Stimulated activated CD4-positive, alpha-beta T cell treated with anti-CD3 and anti-CD28 coated beads, Interleukin-2, amount 100 ng/mL, for 4 hours (primary cell): ENCODE measurements around the gene NGEF.

Experiments
- DNase-seq: peaks from one replicate; pipeline ENCODE4 v3.0.0-alpha.2; 2020; ENCODE audit warnings: low read depth

The NGEF gene

DNA sequence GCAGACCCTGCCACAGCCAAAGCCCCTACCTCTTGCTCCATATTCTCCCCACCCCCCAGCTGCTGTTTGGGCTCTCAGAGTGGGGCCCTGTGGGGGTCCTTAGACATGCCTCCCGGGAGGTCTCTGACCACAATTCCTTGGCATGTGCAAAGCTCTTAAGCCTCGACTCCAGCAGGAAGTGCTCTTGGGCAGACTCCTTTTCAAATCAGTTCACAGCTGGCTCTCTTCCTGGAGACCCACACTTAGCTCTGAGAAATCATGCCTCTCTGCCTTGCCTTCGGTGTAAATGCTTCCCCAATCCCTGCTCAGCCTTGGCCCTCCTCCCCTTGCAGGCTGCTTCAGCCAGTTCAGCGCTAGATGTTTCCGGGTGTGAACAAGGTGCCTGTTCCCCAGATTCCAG, 46.9 kb downstream of the NGEF start:
- DNase-seq: no peak

DNA sequence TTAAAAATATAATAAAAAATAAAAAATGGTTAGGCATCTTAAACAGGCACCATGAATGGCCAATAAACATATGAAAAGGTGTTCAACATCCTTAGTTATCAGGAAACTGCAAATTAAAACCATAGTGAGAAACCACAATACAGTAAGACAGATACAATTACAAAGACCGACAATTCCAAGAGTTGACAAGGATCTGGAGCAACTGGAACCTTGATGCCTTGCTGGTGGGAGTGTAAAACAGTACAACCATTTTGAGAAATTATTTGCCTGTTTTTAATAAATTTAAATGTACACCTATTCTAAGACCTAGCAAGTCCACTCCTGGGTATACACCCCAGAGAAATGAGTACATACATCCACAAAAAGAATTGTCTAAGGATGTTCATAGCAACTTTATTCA, 49.1 kb downstream of the NGEF start:
- DNase-seq: no peak

DNA sequence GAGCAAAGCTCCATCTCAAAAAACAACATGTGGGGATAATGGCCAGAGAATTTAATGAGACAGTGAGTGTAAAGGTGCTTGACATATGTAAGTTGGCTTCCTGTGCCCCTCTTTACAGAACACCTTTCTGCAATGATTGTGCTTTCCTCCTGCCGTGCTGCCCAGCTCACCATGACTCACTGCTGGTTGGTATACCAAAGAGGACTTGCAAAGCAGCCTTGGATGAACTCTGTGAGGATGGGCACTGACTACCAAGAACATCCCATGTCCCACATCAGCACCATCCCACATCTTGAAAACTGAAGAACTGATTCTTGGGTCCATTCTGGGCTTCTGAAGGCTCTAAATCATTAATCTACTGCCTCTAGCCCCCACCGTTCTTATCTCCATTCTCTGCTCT, 52.2 kb downstream of the NGEF start:
- DNase-seq: no peak

DNA sequence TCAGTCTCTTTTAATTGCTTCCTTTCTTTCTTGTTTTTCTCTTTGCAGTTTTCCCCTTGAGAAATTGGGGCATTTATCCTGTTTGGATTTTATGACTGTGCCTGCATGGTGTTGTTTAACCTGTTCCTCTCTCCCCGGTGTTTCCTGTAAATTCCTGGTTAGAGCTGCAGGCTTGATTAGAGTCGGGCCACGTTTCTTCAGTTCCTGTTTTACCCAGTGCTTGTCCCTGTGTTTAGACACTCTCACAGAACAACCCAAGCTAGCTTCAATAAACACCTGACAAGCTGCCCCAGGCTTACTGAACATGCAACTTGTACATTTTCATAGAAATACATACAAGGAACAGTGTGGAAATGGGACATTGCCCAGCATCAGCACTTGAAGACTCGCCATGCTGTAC, 53.9 kb downstream of the NGEF start:
- DNase-seq: no peak

DNA sequence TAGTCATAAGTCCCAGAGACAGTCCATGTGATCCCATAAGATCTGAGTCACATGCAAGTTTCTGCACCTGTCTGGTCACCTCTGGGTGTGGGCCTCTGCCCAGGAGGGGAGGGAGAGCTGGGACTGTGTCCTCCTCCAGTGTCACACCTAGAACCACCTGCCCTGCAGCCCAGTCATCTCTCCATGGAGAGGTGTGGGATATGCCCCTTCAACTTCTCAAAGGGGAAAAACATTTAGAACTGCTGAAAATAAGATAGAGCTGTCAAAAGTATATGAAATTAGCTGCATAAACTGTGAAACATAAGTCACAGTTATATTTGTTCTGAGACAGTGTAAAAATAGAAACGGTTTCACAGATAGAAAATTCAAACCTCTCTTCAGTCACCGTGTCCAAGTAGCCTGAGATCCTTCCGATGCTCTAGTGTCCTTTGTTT, 55.4 kb downstream of the NGEF start:
- DNase-seq: no peak

DNA sequence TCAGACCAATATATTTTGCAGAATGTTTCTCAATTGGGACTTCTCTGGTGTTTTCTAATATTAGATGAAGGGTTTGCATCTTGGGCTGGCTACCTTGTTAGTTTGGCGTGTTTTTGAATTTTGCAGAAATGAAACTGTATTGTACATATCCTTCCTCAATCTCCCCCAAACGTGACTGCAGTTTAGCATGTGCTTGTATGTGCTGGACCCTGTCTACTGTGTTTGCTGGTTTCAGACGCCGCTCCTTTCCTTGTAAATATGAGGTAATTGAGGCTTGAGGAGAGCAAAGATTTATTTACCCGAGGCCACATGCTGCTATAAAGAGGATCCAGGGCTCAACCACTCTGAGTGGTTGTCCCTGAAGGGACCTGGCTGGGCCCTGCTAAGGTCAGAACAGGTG, 57.2 kb downstream of the NGEF start:
- DNase-seq: no peak

DNA sequence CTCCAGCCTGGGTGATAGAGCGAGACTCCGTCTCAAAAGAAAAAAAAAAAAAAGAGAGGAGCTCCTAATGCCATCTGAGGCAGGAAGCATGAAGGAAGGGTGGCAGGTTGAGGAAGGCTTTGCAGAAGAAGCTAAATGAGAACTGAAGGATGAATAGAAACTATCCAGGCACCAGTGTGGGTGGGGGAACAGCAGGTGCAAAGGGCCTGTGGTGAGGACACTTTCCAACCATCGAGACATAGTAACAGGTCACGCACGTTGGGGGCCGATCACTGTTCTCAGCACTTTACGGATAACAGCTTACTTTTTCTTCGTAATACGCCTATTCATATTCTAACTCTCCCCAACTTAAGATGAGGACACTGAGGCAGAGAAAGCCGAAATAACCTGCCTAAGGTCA, 58.4 kb downstream of the NGEF start:
- no peak for DNase-seq

DNA sequence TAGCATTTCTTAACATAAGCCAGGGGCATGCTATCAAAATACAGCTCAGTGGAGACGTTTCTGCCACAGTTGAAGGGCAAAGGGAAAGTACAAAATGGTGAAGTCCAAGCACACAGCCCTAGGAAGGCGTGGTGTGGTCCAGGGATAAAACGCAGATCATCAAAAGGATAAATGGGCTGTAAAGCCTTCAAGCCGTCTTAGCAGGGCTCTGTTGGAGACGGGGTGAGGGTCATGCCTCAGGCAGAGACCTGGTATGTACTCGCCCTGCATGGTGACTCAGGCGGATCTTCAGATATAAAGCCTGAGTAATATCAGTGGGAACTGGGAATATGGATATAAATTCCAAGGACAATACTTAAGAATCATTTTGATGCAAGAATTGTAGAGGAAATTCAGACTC, 61.2 kb downstream of the NGEF start:
- no peak for DNase-seq

DNA sequence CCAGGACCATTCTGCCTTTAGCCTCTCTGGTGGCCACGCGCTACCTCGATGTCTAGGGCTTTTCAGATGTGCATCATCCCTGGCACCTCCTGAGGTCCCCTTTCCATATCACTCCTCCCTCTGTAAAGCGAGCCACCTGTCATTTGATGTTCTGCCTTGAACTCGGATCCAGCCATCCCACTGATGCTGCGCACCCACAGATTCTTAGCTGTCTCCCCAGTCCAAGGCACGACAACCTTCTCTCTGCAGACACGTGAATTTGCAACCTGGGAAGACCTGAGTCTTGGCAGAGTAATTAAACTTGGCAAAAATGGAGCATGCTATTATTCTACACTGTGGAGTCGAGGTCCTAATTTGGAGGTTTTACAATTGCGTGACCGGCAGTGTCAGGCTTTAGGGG, 61.9 kb downstream of the NGEF start:
- no peak for DNase-seq

DNA sequence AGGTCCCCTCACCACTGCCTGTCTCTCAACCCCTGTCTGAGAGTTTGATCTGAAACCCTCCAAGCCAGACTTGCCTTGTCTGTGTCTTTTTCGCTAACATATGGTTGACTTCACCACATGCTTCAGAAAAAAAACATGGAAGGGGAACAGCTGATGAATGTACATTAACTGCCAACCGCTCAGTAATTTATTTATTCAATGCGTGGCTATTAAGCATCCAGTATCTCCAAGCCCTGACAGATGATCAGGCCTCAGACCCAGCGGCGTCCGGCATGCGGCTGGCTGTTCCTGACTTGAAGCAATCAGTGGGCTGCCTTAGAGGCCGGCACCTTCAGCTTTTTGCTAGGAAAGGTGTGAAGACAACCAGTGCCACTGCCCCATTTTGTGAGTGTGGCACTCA, 62.3 kb downstream of the NGEF start:
- DNase-seq: no peak

DNA sequence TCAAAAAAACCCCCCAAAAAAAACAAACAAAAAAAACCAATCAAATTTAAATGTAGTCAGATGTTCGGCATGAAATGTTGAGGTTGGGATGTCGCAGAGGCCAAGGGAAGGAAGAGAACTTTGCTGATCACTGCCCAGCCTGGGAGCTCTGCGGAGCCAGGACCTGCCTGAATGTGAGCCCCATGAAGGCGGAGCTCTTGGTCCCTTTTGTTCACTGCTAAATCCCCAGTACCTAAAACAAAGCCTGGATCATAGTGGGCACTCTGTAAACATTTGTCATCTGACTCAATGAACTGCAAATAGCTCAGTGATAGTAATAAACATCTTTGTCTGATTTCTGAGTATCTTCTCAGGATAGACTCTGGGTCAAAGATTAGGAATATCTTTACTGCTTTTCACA, 64.0 kb downstream of the NGEF start:
- DNase-seq: no peak

DNA sequence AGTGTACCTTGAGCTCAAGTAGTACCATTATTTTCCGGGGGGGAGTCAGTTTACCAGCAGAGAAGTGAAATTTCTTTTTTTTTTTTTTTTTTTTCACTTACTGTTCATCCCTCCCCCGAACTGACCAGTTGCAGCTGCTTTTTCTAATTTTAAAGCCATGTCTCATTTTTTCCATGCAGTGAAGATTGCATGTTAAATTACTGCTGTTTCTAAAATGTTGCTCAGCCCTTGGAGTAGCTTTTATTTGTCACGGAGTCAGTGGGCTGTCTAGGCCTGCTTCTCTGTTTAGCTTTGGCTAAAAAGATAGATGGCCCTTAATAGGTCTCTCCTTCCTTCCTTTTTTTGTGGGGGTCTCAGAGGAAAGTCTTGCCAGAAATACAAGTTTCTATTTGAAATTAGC, 70.2 kb downstream of the NGEF start:
- no peak for DNase-seq

DNA sequence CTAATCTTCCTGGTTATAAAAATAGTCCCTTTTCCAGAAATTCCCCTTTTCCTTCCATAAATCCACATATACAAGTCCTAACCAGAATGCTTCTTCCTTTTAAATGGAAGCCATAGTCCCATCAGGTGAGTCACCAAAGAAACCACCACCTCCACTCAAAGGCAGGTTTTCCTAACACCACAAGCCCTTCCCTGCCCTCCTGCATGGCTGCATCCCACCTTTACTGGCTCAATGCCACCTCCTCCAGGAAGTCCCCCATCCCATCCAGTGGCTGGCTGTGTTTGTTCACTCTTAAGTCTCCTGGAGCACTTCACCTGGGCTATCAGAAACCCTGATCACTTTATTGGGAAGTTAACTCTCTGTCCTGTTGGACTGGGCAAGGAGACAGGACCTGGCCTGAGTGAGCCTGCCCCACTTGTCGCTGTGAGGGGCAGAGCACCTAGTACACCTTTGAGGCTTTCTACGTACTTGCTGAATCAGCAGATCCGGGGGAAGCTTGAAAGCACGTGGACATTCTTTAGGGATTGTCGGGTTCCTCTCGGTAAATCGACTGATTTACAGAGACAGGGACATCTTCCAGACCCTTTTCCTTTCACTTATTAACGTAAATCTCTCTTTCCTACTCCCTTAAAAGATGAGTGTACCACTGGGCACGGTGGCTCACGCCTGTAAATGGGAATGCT, 71.0 kb downstream of the NGEF start:
- DNase-seq: no peak

DNA sequence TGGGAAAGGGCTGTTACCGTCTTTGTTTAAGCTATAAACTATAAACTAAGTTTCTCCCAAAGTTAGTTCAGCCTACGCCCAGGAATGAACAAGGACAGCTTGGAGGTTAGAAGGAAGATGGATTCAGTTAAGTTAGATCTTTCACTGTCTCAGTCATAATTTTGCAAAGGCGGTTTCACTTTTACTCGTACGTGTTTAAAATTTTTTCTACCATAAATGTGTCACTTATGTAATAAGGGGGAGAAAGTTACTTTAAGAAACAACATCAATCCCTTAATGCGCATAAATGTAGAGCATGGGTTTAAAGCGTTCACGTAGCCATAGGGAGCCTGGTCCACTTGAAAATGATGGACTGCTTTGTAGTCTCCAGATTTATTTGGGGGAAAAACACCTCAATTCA, 71.7 kb downstream of the NGEF start:
- no peak for DNase-seq

DNA sequence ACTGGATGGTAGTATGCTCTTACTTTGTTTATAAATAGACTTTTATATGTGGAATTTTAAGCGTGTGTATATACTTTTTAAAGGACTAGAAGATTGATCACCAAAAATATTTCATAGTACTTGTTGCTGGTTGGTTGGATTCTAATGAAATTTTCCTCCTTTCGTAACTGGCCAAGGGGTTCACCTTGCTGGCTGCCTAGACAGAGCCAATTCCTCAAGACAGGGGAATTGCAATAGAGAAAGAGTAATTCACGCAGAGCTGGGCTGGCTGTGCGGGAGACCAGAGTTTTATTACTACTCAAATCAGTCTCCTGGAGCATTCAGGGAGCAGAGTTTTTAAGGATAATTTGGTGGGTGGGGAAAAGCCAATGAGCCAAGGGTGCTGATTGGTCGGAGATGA, 72.3 kb downstream of the NGEF start:
- DNase-seq: no peak

DNA sequence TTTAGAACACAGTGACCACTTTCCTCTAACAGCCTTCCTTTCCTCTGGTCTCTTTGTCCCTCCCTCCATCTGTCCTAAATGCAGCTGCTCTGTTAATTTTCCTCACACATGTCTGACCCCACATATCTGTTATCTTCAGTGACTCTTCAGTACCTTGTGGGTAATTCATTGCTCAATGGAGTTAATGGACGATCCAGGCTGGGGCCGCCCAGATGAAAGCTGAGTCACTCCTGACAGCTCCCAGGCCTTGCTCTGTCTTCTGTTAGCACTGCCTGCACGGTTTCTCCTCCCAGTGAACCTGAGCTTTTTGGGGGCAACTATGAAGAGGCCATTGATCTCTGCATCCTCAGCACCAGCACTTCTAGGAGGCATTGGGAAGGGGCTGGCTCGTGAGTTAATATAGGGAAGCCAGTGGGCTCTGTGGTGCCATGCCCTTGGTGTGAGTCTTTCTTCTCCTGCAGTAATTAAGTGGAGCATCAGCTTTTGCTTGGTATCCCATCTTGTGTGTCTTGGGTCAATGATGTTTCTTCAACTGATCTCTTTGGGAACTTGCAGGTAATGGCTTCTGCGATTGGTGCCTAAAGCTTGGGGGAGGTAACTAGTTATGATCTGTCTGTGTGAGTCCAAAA, 75.7 kb downstream of the NGEF start:
- DNase-seq: no peak

DNA sequence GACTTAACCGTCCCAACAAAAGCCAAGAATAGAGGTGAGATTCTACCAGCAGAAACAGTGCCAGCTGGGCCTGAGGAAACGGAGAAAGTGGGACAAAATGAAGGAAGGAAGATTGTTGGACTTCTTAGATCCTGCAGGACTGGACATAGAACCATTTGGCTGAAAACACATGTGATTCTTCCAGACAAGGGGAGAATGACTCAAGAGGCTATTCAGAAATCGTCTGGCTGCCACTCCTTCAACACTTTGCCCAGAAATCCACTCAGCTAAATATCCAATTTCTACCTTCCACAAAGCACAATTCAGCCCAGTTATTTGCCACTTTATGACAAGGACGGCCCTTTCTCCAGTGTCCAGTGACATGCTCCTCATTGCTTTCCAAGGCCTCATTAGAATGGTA, 81.4 kb downstream of the NGEF start:
- no peak for DNase-seq

DNA sequence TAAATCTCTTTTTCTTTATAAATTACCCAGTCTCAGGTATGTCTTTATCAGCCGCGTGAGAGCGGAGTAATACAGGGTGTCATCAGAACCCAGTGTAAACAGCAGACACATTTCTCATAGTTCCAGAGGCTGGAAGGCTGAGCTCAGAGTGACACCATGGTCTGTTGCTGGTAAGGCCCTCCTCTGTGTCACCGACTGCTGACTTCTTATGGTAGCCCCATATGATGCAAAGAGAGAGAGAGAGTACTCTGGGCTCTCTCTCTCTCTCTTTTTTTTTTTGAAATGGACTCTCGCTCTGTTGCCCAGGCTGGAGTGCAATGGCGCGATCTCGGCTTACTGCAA, 83.0 kb downstream of the NGEF start:
- DNase-seq: no peak

DNA sequence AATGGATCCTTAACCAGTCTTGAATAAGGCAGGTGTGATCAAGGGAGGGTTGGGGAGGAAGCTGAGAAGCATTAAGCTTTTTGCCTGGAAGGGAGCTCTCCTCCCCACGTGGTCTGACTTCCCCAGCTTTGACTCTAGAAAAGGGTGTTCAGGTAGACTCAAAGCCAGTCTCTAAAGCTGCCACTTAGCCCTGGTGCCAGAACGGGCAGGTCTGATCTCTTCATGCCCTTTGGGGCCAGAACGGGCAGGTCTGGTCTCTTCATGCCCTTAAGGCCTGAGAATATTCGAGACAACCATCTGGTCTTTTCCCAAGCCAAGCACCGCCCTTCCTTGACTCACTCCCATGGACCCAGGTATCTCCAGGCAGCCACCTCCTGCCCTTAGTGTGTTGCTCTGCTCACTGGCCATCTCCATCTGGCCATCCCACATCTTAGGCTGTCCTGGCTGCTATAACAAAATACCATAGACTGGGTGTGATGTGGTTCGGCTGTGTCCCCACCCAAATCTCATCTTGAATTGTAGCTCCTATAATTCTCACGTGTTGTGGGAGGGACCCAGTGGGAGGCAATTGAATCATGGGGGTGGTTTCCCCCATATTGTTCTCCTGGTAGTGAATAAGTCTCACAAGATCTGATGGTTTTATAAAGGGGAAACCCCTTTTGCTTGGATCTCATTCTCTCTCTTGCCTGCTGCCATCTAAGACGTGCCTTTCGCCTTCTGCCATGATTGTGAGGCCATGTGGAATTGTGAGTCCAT, 83.6 kb downstream of the NGEF start:
- no peak for DNase-seq

DNA sequence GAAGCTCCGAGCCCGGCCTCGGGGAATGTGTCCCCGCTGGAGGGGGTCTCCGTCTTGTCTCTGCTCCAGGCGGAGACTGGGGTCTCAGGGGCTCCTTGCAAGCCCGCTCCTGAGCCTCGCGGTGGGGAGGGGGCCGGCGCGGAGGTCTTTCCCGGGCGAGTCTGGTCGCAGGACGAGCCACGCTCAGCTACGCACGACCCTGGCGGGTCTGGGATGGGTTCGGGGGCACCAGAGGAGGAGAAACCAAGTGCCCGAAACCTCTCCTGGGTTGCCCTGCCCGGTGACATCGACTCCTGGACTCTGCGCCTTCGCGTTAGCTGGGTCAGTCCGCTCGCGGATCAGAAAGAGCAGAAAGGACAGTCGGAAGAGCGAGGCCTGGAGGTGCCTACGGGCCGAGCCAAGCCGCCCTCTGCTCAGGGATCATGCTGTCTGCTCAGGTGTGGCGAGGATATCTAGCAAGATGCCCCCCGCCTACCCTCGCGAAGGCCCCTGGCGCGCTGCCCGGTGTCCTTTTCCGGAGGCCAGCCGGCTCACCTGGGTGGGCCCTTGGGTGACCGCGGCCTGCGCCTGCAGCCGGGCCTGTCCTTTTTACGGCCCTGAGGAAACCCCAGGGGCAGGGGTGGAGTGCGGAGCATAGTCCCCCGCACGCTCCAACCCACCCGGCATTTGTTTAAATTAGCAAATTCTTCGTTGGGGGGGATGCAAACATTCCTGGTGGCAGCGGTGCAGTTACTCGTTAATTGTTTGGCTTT, 84.3 kb downstream of the NGEF start:
- DNase-seq: no peak

DNA sequence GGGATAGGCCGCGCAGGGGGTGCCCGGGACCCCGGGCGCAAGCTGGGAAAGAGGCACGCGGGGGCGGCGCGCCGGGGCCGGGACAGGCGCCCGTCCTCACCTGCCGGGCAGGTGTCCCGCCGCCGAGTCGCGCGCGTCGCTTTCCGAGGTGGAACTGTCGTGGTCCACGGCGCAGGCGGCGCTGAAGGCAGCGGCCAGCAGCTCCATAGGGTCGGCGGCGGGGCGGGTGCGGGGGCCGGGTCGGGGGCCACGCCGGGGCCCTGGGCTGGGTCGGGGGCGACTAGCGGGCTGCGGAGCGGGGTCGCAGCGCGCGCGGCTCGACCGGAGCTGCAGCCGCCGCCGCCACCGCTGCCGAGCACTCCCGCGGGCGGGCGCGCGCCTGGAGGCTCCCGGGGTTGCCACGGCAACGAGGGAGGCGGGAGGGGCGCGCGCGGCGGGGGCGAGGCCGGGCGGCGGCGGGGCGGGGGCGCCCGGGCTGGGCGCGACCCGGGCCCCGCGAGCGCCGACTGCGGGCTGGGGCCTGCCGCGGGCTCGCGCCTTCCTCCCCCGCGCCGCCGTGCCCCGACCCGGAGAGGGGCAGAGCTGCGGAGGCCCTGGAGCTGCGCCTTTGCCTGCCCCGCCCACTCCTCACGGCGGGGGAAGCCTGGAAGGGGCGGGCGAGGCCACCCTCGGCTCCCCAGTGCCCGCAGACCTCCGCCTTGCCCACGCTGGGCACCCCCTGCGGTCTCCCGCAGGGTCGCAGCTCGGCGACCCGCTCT, 85.1 kb downstream of the NGEF start:
- DNase-seq: no peak
